GM19035 (cell line): ENCODE measurements around the gene PPP1R8.
A peak's percentile ranks its signal among the peaks of the same experiment; 100 is the strongest.
"Not testable (repeated sequence)": the region's sequence is repeated elsewhere in the genome, so short reads cannot be mapped to it uniquely, and the experiment has no call there.

Source experiments
- ATAC-seq: cut with Tn5 transposase; IDR thresholded peaks from one replicate; pipeline ENCODE4 v1.9.1; 2021; ENCODE audit not compliant: unreplicated experiment

PPP1R8 gene

GRCh38 chr1:27831568-27832410 is 1.2 kb downstream of the PPP1R8 start:
- no peak for ATAC-seq

GRCh38 chr1:27832762-27833161 is 2.2 kb downstream of the PPP1R8 start:
- no peak for ATAC-seq

GRCh38 chr1:27833470-27833869 is 2.9 kb downstream of the PPP1R8 start:
- ATAC-seq: no peak

GRCh38 chr1:27835046-27835445 is 4.5 kb downstream of the PPP1R8 start:
- no peak for ATAC-seq

GRCh38 chr1:27835501-27835900 is 4.9 kb downstream of the PPP1R8 start:
- no peak for ATAC-seq

- ATAC-seq: no peak
Observed at GRCh38 chr1:27849951-27850350, 19.4 kb downstream of the PPP1R8 start.

GRCh38 chr1:27855085-27855484 is 24.5 kb downstream of the PPP1R8 start:
- ATAC-seq: no peak

GRCh38 chr1:27856561-27857343 is 26.2 kb downstream of the PPP1R8 start:
- no peak for ATAC-seq

GRCh38 chr1:27857552-27857951 is 27.0 kb downstream of the PPP1R8 start:
- not testable (repeated sequence) for ATAC-seq

- ATAC-seq: no peak
Observed at GRCh38 chr1:27858072-27858948, 27.7 kb downstream of the PPP1R8 start.

GRCh38 chr1:27858949-27859576 is 28.5 kb downstream of the PPP1R8 start:
- no peak for ATAC-seq

- no peak for ATAC-seq
Observed at GRCh38 chr1:27861436-27861835, 30.9 kb downstream of the PPP1R8 start.

GRCh38 chr1:27862004-27862403 is 31.4 kb downstream of the PPP1R8 start:
- ATAC-seq: no peak

- no peak for ATAC-seq
Observed at GRCh38 chr1:27862671-27863537, 32.3 kb downstream of the PPP1R8 start.

- ATAC-seq: no peak
Observed at GRCh38 chr1:27863538-27863915, 32.9 kb downstream of the PPP1R8 start.

GRCh38 chr1:27864264-27864895 is 33.8 kb downstream of the PPP1R8 start:
- ATAC-seq: no peak

GRCh38 chr1:27865821-27866220 is 35.2 kb downstream of the PPP1R8 start:
- ATAC-seq: no peak

GRCh38 chr1:27868556-27868931 is 38.0 kb downstream of the PPP1R8 start:
- ATAC-seq: no peak

- ATAC-seq: peak; percentile 45
Observed at GRCh38 chr1:27868932-27869718, 38.5 kb downstream of the PPP1R8 start.
